Measurements from ENCODE around the gene APRT.

GRCh38 chr16:88763502-88764053 is 48.1 kb downstream of the APRT start:
- TF ChIP-seq CTCF (IDR thresholded peaks at IDR 0.05) (no peak), POLR2A (IDR thresholded peaks at IDR 0.05) (no peak)

Measured in uterus (tissue), 2 donors.